H1 (cell line): ENCODE data around the gene CAPN3. TPM values are rescaled to one million over a fixed set of nuclear protein-coding genes. Genes with fewer than 3 reads are reported as not detected.

ENCODE experiments used
- CTCF ChIA-PET: fragments of 300-600 bp; sonication (Branson Sonifier 250); formaldehyde crosslinking; loops from one replicate; lab custom pipeline; 2021; ENCODE audit not compliant: partially characterized antibody; lab: Charles Lee
- POLR2A ChIA-PET: fragments of 300-600 bp; sonication (Branson Sonifier 250); formaldehyde crosslinking; loops from one replicate; lab custom pipeline; 2021; ENCODE audit warnings: inconsistent platforms; ENCODE audit not compliant: partially characterized antibody; lab: Charles Lee
- DNase-seq, 2 experiments: peaks; one replicate each; pipeline versions ENCODE4 v3.0.0 to v3.0.0-alpha.2; 2010 to 2022; ENCODE audit warnings: low spot score in 2 of 2, low read depth in 1 of 2, mixed read lengths in 1 of 2
- FAIRE-seq: peaks from 2 replicates; lab custom pipeline; 2011; peaks lifted over from hg19 to GRCh38; lab: Jason Lieb, UNC
- H2AFZ ChIP-seq: 2 replicates; pipeline ENCODE4 v1.8.1; 2012; ENCODE audit warnings: low read length, inconsistent platforms
- H2AK5ac ChIP-seq: 2 replicates; pipeline ENCODE4 v1.6.1; 2013; ENCODE audit warnings: low read depth, low read length
- H2BK120ac ChIP-seq: replicated peaks from 2 replicates; pipeline ENCODE3; 2013; ENCODE audit warnings: low read depth, low read length, inconsistent platforms
- H2BK12ac ChIP-seq: 2 replicates; pipeline ENCODE4 v1.6.1; 2013; ENCODE audit warnings: low read depth, low read length
- H2BK15ac ChIP-seq: 2 replicates; pipeline ENCODE4 v1.6.1; 2013; ENCODE audit warnings: low read length
- H2BK20ac ChIP-seq: 2 replicates; pipeline ENCODE4 v1.6.1; 2013; ENCODE audit warnings: low read length
- H2BK5ac ChIP-seq: 2 replicates; pipeline ENCODE4 v1.6.1; 2013; ENCODE audit warnings: low read depth, low read length
- H3K14ac ChIP-seq: 2 replicates; pipeline ENCODE4 v1.6.1; 2013; ENCODE audit warnings: inconsistent platforms; ENCODE audit not compliant: insufficient read length
- H3K18ac ChIP-seq: 2 replicates; pipeline ENCODE4 v1.6.1; 2013; ENCODE audit warnings: low read length; ENCODE audit errors: extremely low read depth
- H3K23ac ChIP-seq: 2 replicates; pipeline ENCODE4 v1.6.1; 2013; ENCODE audit warnings: inconsistent platforms; ENCODE audit not compliant: insufficient read length
- H3K23me2 ChIP-seq: 2 replicates; pipeline ENCODE4 v1.6.1; 2013; ENCODE audit warnings: low read depth, low read length
- H3K27ac ChIP-seq: 2 replicates; pipeline ENCODE4 v1.6.1; 2011; ENCODE audit warnings: low read depth, low read length, inconsistent platforms
- H3K27me3 ChIP-seq, 4 experiments: replicated peaks in 1 of 4; 1 replicate in 1 of 4; 2 replicates in 3 of 4; pipeline versions ENCODE4 v1.6.1 to v1.8.1; 2011 to 2013; ENCODE audit warnings: low read length in 3 of 4, mild to moderate bottlenecking in 3 of 4, inconsistent platforms in 2 of 4, mixed read lengths in 2 of 4, moderate library complexity in 1 of 4; ENCODE audit not compliant: control insufficient read depth in 3 of 4, insufficient read depth in 3 of 4; ENCODE audit errors: extremely low read depth in 1 of 4
- H3K36me3 ChIP-seq, 4 experiments: 2 replicates each; pipeline versions ENCODE4 v1.6.1 to v1.8.1; 2011 to 2013; ENCODE audit warnings: mild to moderate bottlenecking in 4 of 4, low read length in 3 of 4, moderate library complexity in 2 of 4, control low read depth in 1 of 4, inconsistent platforms in 1 of 4; ENCODE audit not compliant: insufficient read depth in 4 of 4, control insufficient read depth in 2 of 4
- H3K4ac ChIP-seq: replicated peaks from 2 replicates; pipeline ENCODE3; 2013; ENCODE audit warnings: low read length, low read depth, mixed read lengths, inconsistent platforms; ENCODE audit not compliant: insufficient read length
- H3K4me1 ChIP-seq, 4 experiments: replicated peaks in 1 of 4; 1 replicate in 1 of 4; 2 replicates in 3 of 4; pipeline versions ENCODE4 v1.6.1 to v1.8.1; 2011 to 2013; ENCODE audit warnings: low read length in 3 of 4, inconsistent platforms in 2 of 4, mixed read lengths in 1 of 4; ENCODE audit not compliant: insufficient read depth in 4 of 4, control insufficient read depth in 3 of 4
- H3K4me2 ChIP-seq, 2 experiments: 2 replicates each; pipeline versions ENCODE4 v1.6.1 to v1.8.1; 2011 to 2013; ENCODE audit warnings: low read depth in 2 of 2, low read length in 2 of 2, control low read depth in 1 of 2, inconsistent platforms in 1 of 2, mild to moderate bottlenecking in 1 of 2; ENCODE audit not compliant: insufficient read depth in 1 of 2
- H3K4me3 ChIP-seq, 4 experiments: fragments of 200-600, 300-600 bp in 1 of 4; sonication (generic), shearing (Covaris generic), sonication (Bioruptor Twin) in 1 of 4; 2 replicates each; pipeline versions ENCODE4 v1.5.1 to v1.8.1; 2011 to 2016; ENCODE audit warnings: low read length in 4 of 4, low read depth in 3 of 4, control low read depth in 2 of 4, inconsistent platforms in 2 of 4, mild to moderate bottlenecking in 2 of 4, mixed read lengths in 1 of 4, moderate library complexity in 1 of 4; ENCODE audit not compliant: insufficient read depth in 2 of 4; ENCODE audit errors: extremely low read depth in 1 of 4
- H3K56ac ChIP-seq: replicated peaks from 2 replicates; pipeline ENCODE3; 2013; ENCODE audit warnings: low read depth, mild to moderate bottlenecking, mixed read lengths, low read length, inconsistent platforms; ENCODE audit not compliant: insufficient read length
- H3K79me1 ChIP-seq: 2 replicates; pipeline ENCODE4 v1.6.1; 2013; ENCODE audit warnings: low read depth, low read length, control low read depth
- H3K79me2 ChIP-seq, 2 experiments: 2 replicates each; pipeline versions ENCODE4 v1.6.1 to v1.8.1; 2012 to 2013; ENCODE audit warnings: low read length in 2 of 2, mild to moderate bottlenecking in 2 of 2, inconsistent platforms in 1 of 2; ENCODE audit not compliant: insufficient read depth in 2 of 2, control insufficient read depth in 1 of 2
- H3K9ac ChIP-seq, 4 experiments: replicated peaks in 1 of 4; 1 replicate in 1 of 4; 2 replicates in 3 of 4; pipeline versions ENCODE4 v1.6.1 to v1.8.1; 2011 to 2013; ENCODE audit warnings: low read depth in 3 of 4, low read length in 3 of 4, control low read depth in 2 of 4, mild to moderate bottlenecking in 2 of 4, moderate library complexity in 2 of 4, inconsistent platforms in 1 of 4; ENCODE audit errors: extremely low read depth in 1 of 4
- H3K9me3 ChIP-seq, 2 experiments: 2 replicates each; pipeline versions ENCODE4 v1.6.1 to v1.8.1; 2012 to 2013; ENCODE audit warnings: mild to moderate bottlenecking in 2 of 2, moderate library complexity in 2 of 2, control low read depth in 1 of 2, inconsistent platforms in 1 of 2, low read depth in 1 of 2, low read length in 1 of 2, mixed read lengths in 1 of 2; ENCODE audit not compliant: insufficient read depth in 2 of 2
- H4K20me1 ChIP-seq, 2 experiments: replicated peaks in 1 of 2; 2 replicates each; pipeline versions ENCODE3 to v1.8.1; 2011 to 2013; ENCODE audit warnings: inconsistent platforms in 2 of 2, low read length in 2 of 2, mild to moderate bottlenecking in 1 of 2; ENCODE audit not compliant: insufficient read depth in 2 of 2, control insufficient read depth in 1 of 2
- H4K5ac ChIP-seq: 2 replicates; pipeline ENCODE4 v1.6.1; 2013; ENCODE audit warnings: low read length, low read depth, mixed read lengths, inconsistent platforms; ENCODE audit not compliant: insufficient read length
- H4K8ac ChIP-seq: 2 replicates; pipeline ENCODE4 v1.8.0; 2013; ENCODE audit warnings: mild to moderate bottlenecking, moderate library complexity, low read length, inconsistent platforms; ENCODE audit not compliant: insufficient read depth; ENCODE audit errors: extremely low read depth
- H4K91ac ChIP-seq: replicated peaks from 2 replicates; pipeline ENCODE3; 2013; ENCODE audit warnings: low read length, mixed read lengths, inconsistent platforms; ENCODE audit not compliant: insufficient read length
- BACH1 ChIP-seq: IDR thresholded peaks from 2 replicates; pipeline ENCODE4 v1.6.1; 2012; ENCODE audit warnings: low read length, improper control_type of control experiment
- CBX8 ChIP-seq: fragments of 300-800, 300-1000 bp; sonication (generic); IDR thresholded peaks from 2 replicates; pipeline ENCODE4 v1.7.1; 2016; ENCODE audit warnings: low read depth, low read length, borderline replicate concordance
- FOSL1 ChIP-seq: IDR thresholded peaks from 2 replicates; pipeline ENCODE4 v1.6.1; 2011; ENCODE audit warnings: mild to moderate bottlenecking, low read depth, low read length, moderate library complexity; ENCODE audit not compliant: insufficient read depth
- KDM5A ChIP-seq: fragments of 200-600 bp; IDR thresholded peaks from 2 replicates; pipeline ENCODE4 v1.7.1; 2012; ENCODE audit warnings: mild to moderate bottlenecking, low read length, inconsistent platforms, mixed read lengths
- MAFK ChIP-seq: IDR thresholded peaks from 2 replicates; pipeline ENCODE4 v1.6.1; 2012; ENCODE audit warnings: low read depth, mild to moderate bottlenecking, improper control_type of control experiment, low read length
- RFX5 ChIP-seq: IDR thresholded peaks from 2 replicates; pipeline ENCODE4 v1.6.1; 2011; ENCODE audit warnings: low read depth, low read length, improper control_type of control experiment, borderline replicate concordance
- TCF12 ChIP-seq: IDR thresholded peaks from 2 replicates; pipeline ENCODE4 v1.6.1; 2011; ENCODE audit warnings: low read depth, mild to moderate bottlenecking, low read length
- WGBS, 2 experiments: shearing (Covaris generic) in 1 of 2; methylation state at CpG; one replicate each; pipeline versions ENCODE4 v1.1.6 to v1.1.7; 2013 to 2015; ENCODE audit warnings: low lambda C conversion rate in 2 of 2, mixed read lengths in 2 of 2, inconsistent platforms in 1 of 2, low coverage in 1 of 2, missing lambda C conversion rate in 1 of 2; ENCODE audit not compliant: insufficient replicate concordance in 2 of 2, insufficient coverage in 1 of 2, insufficient read length in 1 of 2; ENCODE audit errors: extremely low coverage in 1 of 2, missing lambda C conversion rate in 1 of 2; 5-methylcytosine and 5-hydroxymethylcytosine counted together
- polyA plus RNA-seq, 7 experiments: library from polyadenylated mRNA; depleted of rRNA in 3 of 7; stranded (reverse) in 5 of 7; unstranded in 2 of 7; fragments of >200 nt in 5 of 7; fragments of 200-250 nt in 2 of 7; gene quantifications; 1 replicate in 5 of 7; 2 replicates in 1 of 7; 4 replicates in 1 of 7; pipeline versions ENCODE4 v1.2.1 to v1.2.3, GENCODE V29; 2011 to 2013; ENCODE audit warnings: missing spikeins in 2 of 7, mixed read lengths in 2 of 7
- total RNA-seq: library from RNA; stranded (reverse); fragmentation: NEBNext Ultra II Directional; extraction: Animal tissue kit (Norgen Biotek cat#: 25700); gene quantifications from 2 replicates; pipeline ENCODE4 v1.2.1, GENCODE V29; 2021

The CAPN3 gene
- total and polyA plus RNA-seq, 2 of the 8 experiments (the other 6 are each of a cell fraction or from before 2014, with no cell fraction given): 0.80 to 2.1 TPM

GRCh38 chr15:42401544-42402454 is 42.5 kb downstream of the CAPN3 start:
- H3K56ac ChIP-seq: no peak overlapping the region
- H3K23ac ChIP-seq: no peak overlapping the region
- H3K79me1 ChIP-seq: no peaks in the 10 kb centered on the region
- H3K18ac ChIP-seq: no peak overlapping the region
- no peaks in the 10 kb centered on the region for H3K27me3 ChIP-seq
- H2AK5ac ChIP-seq: no peak overlapping the region
- H3K36me3 ChIP-seq: no peaks in the 10 kb centered on the region
- H3K14ac ChIP-seq: no peak overlapping the region
- DNase-seq: no peak
- POLR2A ChIA-PET: interaction anchor here (1.0 kb wide), 1 partner anchor 12 kb away, joined by 3 read pairs; no protein-coding TSS in a partner anchor
- H3K79me2 ChIP-seq: no peaks in the 10 kb centered on the region
- no peak overlapping the region for H4K8ac ChIP-seq
- 95% methylated on average over 24 of the region's 24 CpGs; no CpG with 5 or more reads in 1 of the 2 experiments for WGBS, 2 experiments
- FAIRE-seq: no peak
- CTCF ChIA-PET: interaction anchor here (0.7 kb wide), 1 partner anchor 51 kb away, joined by 3 read pairs; no protein-coding TSS in a partner anchor
- no peak overlapping the region for H2AFZ ChIP-seq
- H3K27ac ChIP-seq: no peak overlapping the region
- H2BK12ac ChIP-seq: no peak overlapping the region
- no peak overlapping the region for H2BK20ac ChIP-seq
- H2BK120ac ChIP-seq: no peak overlapping the region
- H3K4me2 ChIP-seq: no peak overlapping the region
- H2BK5ac ChIP-seq: no peak overlapping the region
- no peak overlapping the region for H4K5ac ChIP-seq
- H3K4ac ChIP-seq: no peak overlapping the region
- H3K4me1 ChIP-seq: no peaks in the 10 kb centered on the region; a peak in 1 of 7 replicates
- H3K23me2 ChIP-seq: no peaks in the 10 kb centered on the region
- H2BK15ac ChIP-seq: no peak overlapping the region
- no peak overlapping the region for H4K91ac ChIP-seq
- H3K4me3 ChIP-seq: no peak overlapping the region
- no peaks in the 10 kb centered on the region for H4K20me1 ChIP-seq
- H3K9ac ChIP-seq: no peak overlapping the region
- H3K9me3 ChIP-seq: no peaks in the 10 kb centered on the region
- TF ChIP-seq TCF12 (no peak), CBX8 (no peak), KDM5A (no peak), FOSL1 (no peak), RFX5 (no peak), BACH1 (no peak), MAFK (no peak)
